Osteoblast (primary cell): Measurements from ENCODE around the gene RTCA. TPM values are rescaled to one million over a fixed set of nuclear protein-coding genes. Genes with fewer than 3 reads are reported as not detected.
"Not testable (repeated sequence)": the region's sequence is repeated elsewhere in the genome, so short reads cannot be mapped to it uniquely, and the experiment has no call there.

ENCODE experiments used
- DNase-seq: peaks from one replicate; pipeline ENCODE4 v3.0.0; 2011; ENCODE audit warnings: low spot score, mixed read lengths; ENCODE audit not compliant: insufficient read length; ENCODE audit errors: missing footprints
- H2AFZ ChIP-seq: 2 replicates; pipeline ENCODE4 v1.6.0; 2011; ENCODE audit warnings: mild to moderate bottlenecking, low read length
- H3K27ac ChIP-seq: 2 replicates; pipeline ENCODE4 v1.5.1; 2011; ENCODE audit warnings: mild to moderate bottlenecking, low read depth, low read length, moderate library complexity
- H3K27me3 ChIP-seq: 2 replicates; pipeline ENCODE4 v1.6.0; 2012; ENCODE audit warnings: mild to moderate bottlenecking, control low read depth, inconsistent platforms, low read length, moderate library complexity; ENCODE audit not compliant: insufficient read depth
- H3K36me3 ChIP-seq: 2 replicates; pipeline ENCODE4 v1.5.1; 2011; ENCODE audit warnings: mild to moderate bottlenecking, low read length, control low read depth, moderate library complexity; ENCODE audit not compliant: insufficient read depth
- H3K4me1 ChIP-seq: 2 replicates; pipeline ENCODE4 v1.5.1; 2011; ENCODE audit warnings: mild to moderate bottlenecking, low read length, control low read depth, moderate library complexity; ENCODE audit not compliant: insufficient read depth
- H3K4me2 ChIP-seq: 2 replicates; pipeline ENCODE4 v1.6.0; 2011; ENCODE audit warnings: mild to moderate bottlenecking, low read length; ENCODE audit not compliant: insufficient read depth
- H3K4me3 ChIP-seq: fragments of 200-600 bp; sonication (generic); 3 replicates; pipeline ENCODE4 v1.5.1; 2012; ENCODE audit warnings: mild to moderate bottlenecking, low read length, inconsistent platforms; ENCODE audit not compliant: insufficient read depth
- H3K79me2 ChIP-seq: 2 replicates; pipeline ENCODE4 v1.6.0; 2012; ENCODE audit warnings: mild to moderate bottlenecking, low read length, control low read depth, inconsistent platforms; ENCODE audit not compliant: insufficient read depth
- H3K9me3 ChIP-seq: 2 replicates; pipeline ENCODE4 v1.5.1; 2011; ENCODE audit warnings: low read depth, low read length, control low read depth
- H4K20me1 ChIP-seq: 2 replicates; pipeline ENCODE4 v1.6.0; 2012; ENCODE audit warnings: mild to moderate bottlenecking, low read length, control low read depth; ENCODE audit not compliant: insufficient read depth
- CTCF ChIP-seq: IDR thresholded peaks from 2 replicates; pipeline ENCODE4 v1.5.1; 2011; ENCODE audit warnings: mild to moderate bottlenecking, low read depth, low read length, moderate library complexity; ENCODE audit errors: extremely low read depth
- total RNA-seq: library from RNA; depleted of rRNA; stranded (reverse); fragments of >200 nt; gene quantifications from 2 replicates; pipeline ENCODE4 v1.2.3, GENCODE V29; 2012

Gene RTCA
- total RNA-seq, 1 donor, result 38.7 TPM

GRCh38 chr1:100332331-100332730, 66.3 kb downstream of the RTCA start:
- H3K27ac ChIP-seq, result no peak overlapping the region
- H3K27me3 ChIP-seq, result peaks cover 12% of the 10 kb centered on the region
- no peak for TF ChIP-seq CTCF
- no peaks in the 10 kb centered on the region for H3K79me2 ChIP-seq
- no peaks in the 10 kb centered on the region for H4K20me1 ChIP-seq
- no peak overlapping the region for H3K4me3 ChIP-seq
- no peak overlapping the region for H3K4me2 ChIP-seq
- no peaks in the 10 kb centered on the region for H3K36me3 ChIP-seq
- H3K4me1 ChIP-seq, result no peaks in the 10 kb centered on the region
- H3K9me3 ChIP-seq, result no peaks in the 10 kb centered on the region
- DNase-seq, result no peak
- H2AFZ ChIP-seq, result no peak overlapping the region

- H3K79me2 ChIP-seq, result no peaks in the 10 kb centered on the region
- H3K9me3 ChIP-seq, result no peaks in the 10 kb centered on the region
- H2AFZ ChIP-seq, result no peak overlapping the region
- TF ChIP-seq CTCF, result no peak
- no peak overlapping the region for H3K4me2 ChIP-seq
- H3K27ac ChIP-seq, result no peak overlapping the region
- H3K4me3 ChIP-seq, result no peak overlapping the region
- H3K4me1 ChIP-seq, result no peaks in the 10 kb centered on the region
- DNase-seq, result peak; percentile 43
- peaks cover 3% of the 10 kb centered on the region for H3K27me3 ChIP-seq
- H3K36me3 ChIP-seq, result no peaks in the 10 kb centered on the region
- no peaks in the 10 kb centered on the region for H4K20me1 ChIP-seq
Observed at GRCh38 chr1:100335436-100335835, 69.4 kb downstream of the RTCA start.

- H2AFZ ChIP-seq, H4K20me1 ChIP-seq, H3K4me3 ChIP-seq, H3K36me3 ChIP-seq, DNase-seq, H3K4me2 ChIP-seq, H3K4me1 ChIP-seq, H3K79me2 ChIP-seq, H3K27me3 ChIP-seq, H3K27ac ChIP-seq, H3K9me3 ChIP-seq: not testable (repeated sequence)
Observed at GRCh38 chr1:100337878-100338277, 71.9 kb downstream of the RTCA start.

GRCh38 chr1:100339735-100340134, 73.7 kb downstream of the RTCA start:
- not testable (repeated sequence) for H3K4me3 ChIP-seq, H3K4me1 ChIP-seq, H2AFZ ChIP-seq, DNase-seq, H3K9me3 ChIP-seq, H3K27ac ChIP-seq, H3K36me3 ChIP-seq, H3K4me2 ChIP-seq, H3K79me2 ChIP-seq, H3K27me3 ChIP-seq, H4K20me1 ChIP-seq

- no peak for DNase-seq
- Histone ChIP-seq H3K4me1 (no peaks in the 10 kb centered on the region), H3K4me2 (no peak overlapping the region), H3K27me3 (no peaks in the 10 kb centered on the region), H4K20me1 (no peaks in the 10 kb centered on the region), H3K9me3 (no peaks in the 10 kb centered on the region), H3K79me2 (no peaks in the 10 kb centered on the region), H2AFZ (no peak overlapping the region), H3K27ac (no peak overlapping the region), H3K4me3 (no peak overlapping the region), H3K36me3 (no peaks in the 10 kb centered on the region)
- TF ChIP-seq CTCF, result no peak
Observed at GRCh38 chr1:100340494-100340893, 74.5 kb downstream of the RTCA start.
